Loucy (cell line): ENCODE data around the gene XCR1.

ENCODE experiments used
- EZH2phosphoT487 ChIP-seq: fragments of 200-600 bp; IDR thresholded peaks from 2 replicates; pipeline ENCODE4 v1.6.1; 2018; ENCODE audit warnings: antibody characterized with exemption, mild to moderate bottlenecking, moderate library complexity, borderline replicate concordance
- TF ChIP-seq, protein P1 (sequence below): fragments of 200-600 bp; sonication (generic); conservative IDR thresholded peaks from 2 replicates; pipeline ENCODE4 v1.5.1; 2014; ENCODE audit warnings: mild to moderate bottlenecking, antibody characterized with exemption, low read length

DNA sequence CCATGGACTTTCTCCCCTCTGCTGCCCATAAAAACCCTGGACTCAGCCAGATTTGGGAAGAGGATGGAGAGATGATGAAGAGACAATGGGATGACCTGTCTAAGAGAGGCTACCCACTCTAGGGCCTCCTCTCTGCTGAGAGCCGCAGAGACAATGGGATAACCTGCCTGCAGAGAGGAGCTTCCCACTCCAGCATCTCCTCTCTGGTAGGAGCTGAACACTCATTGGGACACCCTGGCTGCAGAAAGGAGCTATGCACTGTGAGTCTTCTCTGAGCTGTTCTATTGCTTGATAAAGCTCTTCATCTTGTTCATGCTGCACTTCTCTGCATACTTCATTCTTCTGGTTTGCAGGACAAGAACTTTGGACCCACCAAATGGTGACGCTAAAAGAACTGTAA is 4.5 kb upstream of the XCR1 start:
- TF ChIP-seq EZH2phosphoT487, result no peak
- TF ChIP-seq, protein P1, sequence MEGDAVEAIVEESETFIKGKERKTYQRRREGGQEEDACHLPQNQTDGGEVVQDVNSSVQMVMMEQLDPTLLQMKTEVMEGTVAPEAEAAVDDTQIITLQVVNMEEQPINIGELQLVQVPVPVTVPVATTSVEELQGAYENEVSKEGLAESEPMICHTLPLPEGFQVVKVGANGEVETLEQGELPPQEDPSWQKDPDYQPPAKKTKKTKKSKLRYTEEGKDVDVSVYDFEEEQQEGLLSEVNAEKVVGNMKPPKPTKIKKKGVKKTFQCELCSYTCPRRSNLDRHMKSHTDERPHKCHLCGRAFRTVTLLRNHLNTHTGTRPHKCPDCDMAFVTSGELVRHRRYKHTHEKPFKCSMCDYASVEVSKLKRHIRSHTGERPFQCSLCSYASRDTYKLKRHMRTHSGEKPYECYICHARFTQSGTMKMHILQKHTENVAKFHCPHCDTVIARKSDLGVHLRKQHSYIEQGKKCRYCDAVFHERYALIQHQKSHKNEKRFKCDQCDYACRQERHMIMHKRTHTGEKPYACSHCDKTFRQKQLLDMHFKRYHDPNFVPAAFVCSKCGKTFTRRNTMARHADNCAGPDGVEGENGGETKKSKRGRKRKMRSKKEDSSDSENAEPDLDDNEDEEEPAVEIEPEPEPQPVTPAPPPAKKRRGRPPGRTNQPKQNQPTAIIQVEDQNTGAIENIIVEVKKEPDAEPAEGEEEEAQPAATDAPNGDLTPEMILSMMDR, result no peak
